Lower leg skin (tissue), 4 donors: Measurements from ENCODE around the gene GTF3C4. TPM values are rescaled to one million over a fixed set of nuclear protein-coding genes. Genes with fewer than 3 reads are reported as not detected.
A peak's percentile ranks its signal among the peaks of the same experiment; 100 is the strongest.

Experiments
- DNase-seq, 2 donors: peaks; one replicate each; pipeline ENCODE4 v3.0.0-alpha.2; 2019; ENCODE audit warnings: low spot score in 2 of 2
- H3K4me3 ChIP-seq: fragments of 200-600 bp; sonication (generic); 2 replicates; pipeline ENCODE4 v1.5.1; 2017; ENCODE audit warnings: mild to moderate bottlenecking, low read depth; ENCODE audit not compliant: poor library complexity, severe bottlenecking
- POLR2A ChIP-seq, 2 donors: fragments of 450-650 bp; IDR thresholded peaks; one replicate each; pipeline ENCODE4 v1.6.1; 2016 to 2017; ENCODE audit warnings: antibody characterized with exemption in 2 of 2, mild to moderate bottlenecking in 1 of 2, moderate library complexity in 1 of 2
- WGBS, 2 donors: methylation state at CpG; one replicate each; pipeline ENCODE4 v1.1.5; 2018; 5-methylcytosine and 5-hydroxymethylcytosine counted together
- intact Hi-C: fragments of 100-400 bp; cut with DNase I; formaldehyde crosslinking; loops from one replicate; pipeline ENCODE4 v1.15.0; 2023; ENCODE audit warnings: low total_unique reads
- total RNA-seq, 4 donors: library from RNA; depleted of rRNA; stranded (reverse); fragments of >200 nt; gene quantifications; one replicate each; pipeline ENCODE4 v1.1.0, GENCODE V29; 2016
- TF ChIP-seq, protein P1 (sequence below), 3 donors: fragments of 450-650 bp; IDR thresholded peaks; one replicate each; pipeline ENCODE4 v1.5.1; 2016; ENCODE audit warnings: antibody characterized with exemption in 3 of 3, mild to moderate bottlenecking in 3 of 3, moderate library complexity in 2 of 3

GTF3C4 gene
- total RNA-seq, 4 donors from 2014 or later, result 18.7 to 23.4 (median 20.5) TPM

DNA sequence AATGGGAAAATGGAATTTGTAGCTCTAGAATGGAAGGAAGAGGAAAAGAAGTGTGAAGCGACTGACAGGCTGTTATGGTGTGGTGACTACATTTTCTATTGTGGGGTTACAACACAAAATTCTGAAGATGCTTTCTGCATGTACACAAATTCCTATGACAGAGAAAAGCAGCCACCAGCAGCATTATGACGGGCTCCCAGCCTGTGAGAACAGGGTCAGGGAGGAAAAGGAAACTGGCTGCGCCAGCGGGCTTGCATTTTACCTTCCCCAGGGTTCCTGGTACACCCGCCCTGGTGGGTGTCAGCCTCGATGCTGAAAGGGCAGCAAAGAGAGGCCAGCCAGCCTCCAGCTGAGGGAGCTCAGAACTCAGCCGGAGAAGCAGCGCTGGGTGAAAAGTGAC lies 41.5 kb upstream of the GTF3C4 start:
- TF ChIP-seq POLR2A (IDR thresholded peaks at IDR 0.05), result no peak
- TF ChIP-seq, protein P1, sequence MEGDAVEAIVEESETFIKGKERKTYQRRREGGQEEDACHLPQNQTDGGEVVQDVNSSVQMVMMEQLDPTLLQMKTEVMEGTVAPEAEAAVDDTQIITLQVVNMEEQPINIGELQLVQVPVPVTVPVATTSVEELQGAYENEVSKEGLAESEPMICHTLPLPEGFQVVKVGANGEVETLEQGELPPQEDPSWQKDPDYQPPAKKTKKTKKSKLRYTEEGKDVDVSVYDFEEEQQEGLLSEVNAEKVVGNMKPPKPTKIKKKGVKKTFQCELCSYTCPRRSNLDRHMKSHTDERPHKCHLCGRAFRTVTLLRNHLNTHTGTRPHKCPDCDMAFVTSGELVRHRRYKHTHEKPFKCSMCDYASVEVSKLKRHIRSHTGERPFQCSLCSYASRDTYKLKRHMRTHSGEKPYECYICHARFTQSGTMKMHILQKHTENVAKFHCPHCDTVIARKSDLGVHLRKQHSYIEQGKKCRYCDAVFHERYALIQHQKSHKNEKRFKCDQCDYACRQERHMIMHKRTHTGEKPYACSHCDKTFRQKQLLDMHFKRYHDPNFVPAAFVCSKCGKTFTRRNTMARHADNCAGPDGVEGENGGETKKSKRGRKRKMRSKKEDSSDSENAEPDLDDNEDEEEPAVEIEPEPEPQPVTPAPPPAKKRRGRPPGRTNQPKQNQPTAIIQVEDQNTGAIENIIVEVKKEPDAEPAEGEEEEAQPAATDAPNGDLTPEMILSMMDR (IDR thresholded peaks at IDR 0.05), result no peak
- peak in 1 of 2 donors; percentile 46 for DNase-seq
- intact Hi-C loops, result no loop called here
- no peak overlapping the region for H3K4me3 ChIP-seq
- WGBS, 2 donors, result 95 to 99% methylated on average over 8 of the region's 8 CpGs

- peak in 1 of 2 donors; percentile 29 for DNase-seq
- WGBS, 2 donors, result 83 to 90% methylated on average over 9 of the region's 9 CpGs
- intact Hi-C loops, result no loop called here
- TF ChIP-seq, protein P1 (IDR thresholded peaks at IDR 0.05), result no peak
- no peak for TF ChIP-seq POLR2A (IDR thresholded peaks at IDR 0.05)
- no peak overlapping the region for H3K4me3 ChIP-seq
Measured at GRCh38 chr9:132630116-132630515, 40.1 kb upstream of the GTF3C4 start.

DNA sequence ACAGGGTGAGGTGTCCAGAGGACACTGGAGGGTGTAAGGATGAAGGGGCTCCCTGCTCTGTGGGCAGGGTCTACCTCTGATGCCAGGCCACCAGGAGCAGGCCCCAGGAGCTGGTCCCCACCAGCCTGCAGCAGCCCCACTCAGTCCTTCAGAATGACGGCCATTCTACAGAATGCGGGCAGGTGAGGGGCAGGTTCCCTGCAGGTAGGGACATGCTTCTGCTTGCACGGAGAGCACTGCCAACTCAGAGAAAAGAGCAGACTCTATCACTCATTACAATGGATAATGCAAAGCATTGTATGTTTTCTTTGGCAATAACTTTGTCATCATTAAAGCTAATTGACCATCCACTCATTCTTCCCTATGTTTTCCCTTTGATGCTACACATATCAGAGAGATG lies 39.5 kb upstream of the GTF3C4 start:
- whole genome bisulfite sequencing, 2 donors, result 61 to 65% methylated on average over 3 of the region's 3 CpGs
- DNase-seq, result peak in 1 of 2 donors; percentile 34
- TF ChIP-seq, protein P1 (IDR thresholded peaks at IDR 0.05), result no peak
- TF ChIP-seq POLR2A (IDR thresholded peaks at IDR 0.05), result no peak
- intact Hi-C loops, result no loop called here
- no peak overlapping the region for H3K4me3 ChIP-seq

- 85% methylated on average over 5 of the region's 5 CpGs for WGBS, 2 donors
- no peak for DNase-seq
- H3K4me3 ChIP-seq, result no peak overlapping the region
- TF ChIP-seq, protein P1 (IDR thresholded peaks at IDR 0.05), result no peak
- no peak for TF ChIP-seq POLR2A (IDR thresholded peaks at IDR 0.05)
- intact Hi-C loops, result no loop called here
Measured at GRCh38 chr9:132631280-132631679, 39.0 kb upstream of the GTF3C4 start.

DNA sequence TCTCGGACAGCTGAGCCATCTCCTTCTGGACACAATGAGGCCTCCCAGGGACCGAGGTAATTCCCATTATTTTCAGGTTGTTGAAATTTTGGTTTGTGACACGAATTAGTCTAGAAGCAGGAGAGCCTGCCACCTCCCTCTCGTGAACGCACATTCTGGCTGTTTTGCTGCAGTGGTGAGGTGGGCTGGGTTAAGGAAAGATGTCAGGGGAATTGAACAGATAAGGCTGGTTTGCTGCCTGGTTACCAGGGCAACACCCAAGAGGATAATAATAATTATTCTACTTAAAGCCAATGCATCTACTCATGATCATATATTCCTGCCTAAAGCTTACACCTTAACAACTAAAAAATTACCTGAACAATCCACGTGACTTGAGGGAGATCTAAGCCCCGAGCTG lies 38.6 kb upstream of the GTF3C4 start:
- no peak overlapping the region for H3K4me3 ChIP-seq
- WGBS, 2 donors, result 84 to 86% methylated on average over 7 of the region's 7 CpGs
- DNase-seq, result peak in 1 of 2 donors; percentile 58
- intact Hi-C loops, result no loop called here
- TF ChIP-seq, protein P1 (IDR thresholded peaks at IDR 0.05), result no peak
- TF ChIP-seq POLR2A (IDR thresholded peaks at IDR 0.05), result no peak

GRCh38 chr9:132632413-132633129 lies 37.7 kb upstream of the GTF3C4 start:
- peak in 1 of 2 donors; percentile 10 for DNase-seq
- H3K4me3 ChIP-seq, result no peak overlapping the region
- 89 to 93% methylated on average over 7 of the region's 7 CpGs for WGBS, 2 donors
- no peak for TF ChIP-seq POLR2A (IDR thresholded peaks at IDR 0.05)
- TF ChIP-seq, protein P1 (IDR thresholded peaks at IDR 0.05), result no peak
- intact Hi-C loops, result no loop called here
